Measurements from ENCODE around the gene TMEM132E.

DNA sequence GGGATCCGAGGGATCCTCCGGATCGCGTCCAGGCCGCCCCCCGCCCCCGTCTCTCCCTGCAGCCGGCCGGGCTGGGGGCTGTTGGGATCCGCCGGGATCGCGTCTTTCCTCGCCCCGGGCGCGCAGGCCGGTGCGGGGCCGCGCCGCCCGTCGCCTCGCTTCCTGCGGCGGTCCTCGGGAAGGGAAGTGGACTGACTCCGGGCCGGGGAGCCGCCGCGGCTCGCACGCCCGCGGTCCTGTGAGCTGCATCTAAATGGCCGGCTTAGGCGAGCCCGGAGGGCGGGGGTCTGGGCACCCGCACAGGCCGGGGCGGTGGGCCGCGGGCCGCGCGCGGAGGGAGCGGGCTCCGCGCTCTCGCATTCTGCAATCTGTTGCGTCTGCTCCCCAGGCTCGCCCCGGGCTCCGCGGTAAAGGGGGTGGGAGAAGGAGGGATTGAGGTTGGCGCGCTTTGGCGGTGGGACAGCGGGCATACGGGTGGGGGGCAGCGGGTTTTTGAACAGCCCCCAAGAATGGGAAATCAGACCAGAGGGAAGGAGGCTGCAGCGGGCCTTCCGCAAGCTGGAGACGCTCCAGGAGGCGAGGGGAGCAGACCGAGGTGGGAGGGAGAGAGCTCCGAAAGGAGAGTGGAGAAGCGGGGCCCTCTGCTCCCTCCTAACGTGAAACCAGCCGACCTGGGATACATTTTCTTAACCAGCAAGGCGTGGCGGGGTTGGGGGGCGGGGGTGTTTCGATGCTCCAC, 2.2 kb downstream of the TMEM132E start:
- TF ChIP-seq, protein P1, sequence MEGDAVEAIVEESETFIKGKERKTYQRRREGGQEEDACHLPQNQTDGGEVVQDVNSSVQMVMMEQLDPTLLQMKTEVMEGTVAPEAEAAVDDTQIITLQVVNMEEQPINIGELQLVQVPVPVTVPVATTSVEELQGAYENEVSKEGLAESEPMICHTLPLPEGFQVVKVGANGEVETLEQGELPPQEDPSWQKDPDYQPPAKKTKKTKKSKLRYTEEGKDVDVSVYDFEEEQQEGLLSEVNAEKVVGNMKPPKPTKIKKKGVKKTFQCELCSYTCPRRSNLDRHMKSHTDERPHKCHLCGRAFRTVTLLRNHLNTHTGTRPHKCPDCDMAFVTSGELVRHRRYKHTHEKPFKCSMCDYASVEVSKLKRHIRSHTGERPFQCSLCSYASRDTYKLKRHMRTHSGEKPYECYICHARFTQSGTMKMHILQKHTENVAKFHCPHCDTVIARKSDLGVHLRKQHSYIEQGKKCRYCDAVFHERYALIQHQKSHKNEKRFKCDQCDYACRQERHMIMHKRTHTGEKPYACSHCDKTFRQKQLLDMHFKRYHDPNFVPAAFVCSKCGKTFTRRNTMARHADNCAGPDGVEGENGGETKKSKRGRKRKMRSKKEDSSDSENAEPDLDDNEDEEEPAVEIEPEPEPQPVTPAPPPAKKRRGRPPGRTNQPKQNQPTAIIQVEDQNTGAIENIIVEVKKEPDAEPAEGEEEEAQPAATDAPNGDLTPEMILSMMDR (IDR thresholded peaks at IDR 0.05): no peak
- no peak for TF ChIP-seq POLR2A (IDR thresholded peaks at IDR 0.05)

Data from right lobe of liver (tissue), 4 donors.